ENCODE measurements around the gene MESP2.

Gene MESP2

DNA sequence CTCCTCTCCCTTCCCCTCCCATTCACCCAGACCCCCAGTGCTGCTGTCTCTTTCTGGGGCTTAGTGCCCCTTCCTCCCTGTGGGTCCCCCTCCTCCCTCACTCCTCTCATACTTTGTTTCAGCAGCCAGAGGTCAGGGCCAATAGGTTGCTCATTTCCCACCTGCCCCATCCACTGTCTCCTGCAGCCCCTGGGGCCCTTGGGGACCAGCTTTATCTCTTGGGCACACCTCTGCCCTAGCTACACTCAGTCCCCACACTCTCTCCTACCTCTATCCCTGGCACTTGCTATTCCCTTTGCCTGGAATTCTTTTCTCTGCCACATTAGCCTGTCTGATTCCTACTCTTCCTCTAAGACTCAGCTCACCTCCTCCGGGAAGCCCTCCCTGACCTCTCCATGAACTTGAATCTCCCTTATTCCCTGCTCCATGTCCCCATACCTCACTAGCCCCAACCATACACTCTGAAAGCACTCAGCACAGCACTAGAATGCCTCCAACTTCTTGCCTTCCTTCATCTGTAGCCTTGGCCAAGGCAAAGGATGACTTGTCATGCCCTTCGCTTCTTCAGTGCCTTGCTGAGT lies 23.9 kb downstream of the MESP2 start:
- TF ChIP-seq, protein P1, sequence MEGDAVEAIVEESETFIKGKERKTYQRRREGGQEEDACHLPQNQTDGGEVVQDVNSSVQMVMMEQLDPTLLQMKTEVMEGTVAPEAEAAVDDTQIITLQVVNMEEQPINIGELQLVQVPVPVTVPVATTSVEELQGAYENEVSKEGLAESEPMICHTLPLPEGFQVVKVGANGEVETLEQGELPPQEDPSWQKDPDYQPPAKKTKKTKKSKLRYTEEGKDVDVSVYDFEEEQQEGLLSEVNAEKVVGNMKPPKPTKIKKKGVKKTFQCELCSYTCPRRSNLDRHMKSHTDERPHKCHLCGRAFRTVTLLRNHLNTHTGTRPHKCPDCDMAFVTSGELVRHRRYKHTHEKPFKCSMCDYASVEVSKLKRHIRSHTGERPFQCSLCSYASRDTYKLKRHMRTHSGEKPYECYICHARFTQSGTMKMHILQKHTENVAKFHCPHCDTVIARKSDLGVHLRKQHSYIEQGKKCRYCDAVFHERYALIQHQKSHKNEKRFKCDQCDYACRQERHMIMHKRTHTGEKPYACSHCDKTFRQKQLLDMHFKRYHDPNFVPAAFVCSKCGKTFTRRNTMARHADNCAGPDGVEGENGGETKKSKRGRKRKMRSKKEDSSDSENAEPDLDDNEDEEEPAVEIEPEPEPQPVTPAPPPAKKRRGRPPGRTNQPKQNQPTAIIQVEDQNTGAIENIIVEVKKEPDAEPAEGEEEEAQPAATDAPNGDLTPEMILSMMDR (conservative IDR thresholded peaks at IDR 0.05), result no peak

DNA sequence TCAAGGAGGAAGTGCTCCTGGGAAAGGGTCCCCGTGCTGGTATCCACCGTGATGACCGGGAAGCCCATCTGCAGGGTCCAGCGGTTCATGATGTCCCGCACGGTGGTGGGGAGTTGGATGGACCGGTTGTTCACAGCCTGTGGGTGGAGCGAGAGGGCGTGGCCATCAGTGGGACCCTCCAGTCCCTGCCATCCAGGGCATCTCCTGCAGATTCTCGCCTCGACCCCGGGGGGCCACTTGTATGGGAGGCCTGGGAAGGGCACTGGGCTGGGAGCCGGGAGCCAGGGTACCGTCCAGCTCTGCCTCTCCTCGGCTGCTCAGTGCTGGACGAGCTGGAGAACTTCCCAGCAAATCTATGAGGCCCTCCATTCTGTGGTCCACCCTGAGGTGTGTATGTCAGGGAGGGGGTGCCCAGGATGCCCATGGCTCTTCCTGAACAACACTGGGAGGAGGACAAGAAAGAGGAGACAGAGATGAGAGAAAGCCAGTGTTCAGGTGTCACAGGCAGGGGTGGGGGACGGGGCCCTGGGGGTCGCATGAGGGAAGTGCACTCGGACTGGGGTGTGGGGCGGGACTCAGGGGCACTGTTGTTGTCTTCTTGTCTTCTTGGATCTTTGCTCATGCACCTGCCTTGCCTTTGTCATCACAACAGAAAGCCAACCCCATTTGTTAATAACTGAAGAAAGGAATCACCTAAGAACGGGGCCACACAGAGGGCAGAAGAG lies 25.5 kb downstream of the MESP2 start:
- H3K27ac ChIP-seq, result no peak overlapping the region
- TF ChIP-seq, protein P1 (conservative IDR thresholded peaks at IDR 0.05), result no peak

More for the DNA sequence above, 23.9 kb downstream of the MESP2 start:
- H3K27ac ChIP-seq, result no peak overlapping the region

DNA sequence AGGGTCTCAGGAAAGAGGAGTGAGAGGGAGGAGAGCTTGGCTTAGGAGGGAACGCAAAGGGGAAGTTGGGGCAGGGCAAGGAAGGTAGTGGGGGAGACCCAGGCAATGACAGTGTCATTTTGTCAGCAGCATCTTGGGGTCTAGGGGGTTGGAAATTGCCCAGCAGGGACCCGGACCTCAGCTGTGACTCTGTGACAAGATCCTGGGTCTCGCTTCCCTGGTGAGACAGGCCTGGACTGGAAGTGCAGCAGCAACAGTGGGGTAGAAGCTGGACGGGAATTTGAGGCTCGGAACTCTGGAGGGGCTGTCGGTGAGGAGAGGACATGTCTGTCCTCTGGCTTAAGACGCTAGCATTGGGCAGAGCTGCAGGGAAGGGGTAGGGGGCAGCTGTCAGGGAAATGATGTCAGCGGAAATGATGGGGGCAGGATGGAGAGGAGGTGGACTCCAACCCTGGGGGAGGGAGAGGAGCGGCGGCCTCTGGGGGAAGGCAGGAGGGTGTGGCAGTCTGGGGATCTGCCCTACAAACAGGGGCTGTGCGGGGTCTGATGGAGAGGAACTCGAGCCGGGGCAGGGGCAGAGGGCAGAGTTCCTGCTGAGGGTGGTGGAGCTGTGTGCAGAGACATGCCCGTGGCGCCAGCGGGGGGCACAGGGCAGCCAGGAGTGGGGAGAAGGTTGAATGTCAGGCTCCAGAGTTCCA lies 26.2 kb downstream of the MESP2 start:
- H3K27ac ChIP-seq, result no peak overlapping the region
- TF ChIP-seq, protein P1 (conservative IDR thresholded peaks at IDR 0.05), result no peak

DNA sequence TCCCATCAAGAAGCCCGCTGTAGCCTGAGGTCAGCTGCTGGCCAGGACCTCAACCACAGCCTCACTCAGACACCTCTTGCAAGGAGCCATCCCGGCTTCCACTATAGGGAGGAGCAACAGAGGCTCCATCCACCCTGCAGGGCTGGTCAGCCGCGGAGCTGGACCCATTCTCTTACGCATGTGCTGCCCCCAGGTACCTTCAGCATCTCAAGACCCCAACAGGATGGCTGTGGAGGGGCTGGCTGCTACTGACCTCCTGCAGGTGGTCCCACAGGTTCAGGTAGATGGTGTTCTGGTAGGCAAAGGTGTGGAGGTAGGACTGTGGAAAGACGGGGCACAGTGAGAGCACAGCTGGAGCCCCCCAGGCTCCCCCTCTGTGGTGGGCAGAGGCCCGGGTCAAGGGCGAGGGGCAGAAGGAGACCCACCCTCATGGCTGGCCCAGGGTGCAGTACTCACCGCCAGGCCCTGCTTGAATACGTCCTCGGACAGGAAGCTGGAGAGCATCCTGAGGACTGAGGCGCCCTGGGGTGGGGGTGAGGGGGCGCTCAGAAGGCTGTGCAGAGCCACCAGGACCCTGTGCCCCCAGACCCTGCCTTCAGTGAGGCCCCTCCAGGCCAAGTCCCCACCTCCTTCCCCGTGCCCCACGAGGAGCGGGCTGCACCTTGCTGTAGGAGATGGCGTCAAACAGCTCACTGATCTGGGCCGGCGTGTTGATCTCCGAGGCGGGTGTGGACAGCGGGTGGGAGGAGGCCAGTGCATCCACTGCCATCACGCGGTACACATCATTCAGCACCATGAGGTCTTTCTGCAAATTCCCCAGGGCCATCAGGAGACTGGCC lies 27.1 kb downstream of the MESP2 start:
- H3K27ac ChIP-seq, result no peak overlapping the region
- TF ChIP-seq, protein P1 (conservative IDR thresholded peaks at IDR 0.05), result no peak

DNA sequence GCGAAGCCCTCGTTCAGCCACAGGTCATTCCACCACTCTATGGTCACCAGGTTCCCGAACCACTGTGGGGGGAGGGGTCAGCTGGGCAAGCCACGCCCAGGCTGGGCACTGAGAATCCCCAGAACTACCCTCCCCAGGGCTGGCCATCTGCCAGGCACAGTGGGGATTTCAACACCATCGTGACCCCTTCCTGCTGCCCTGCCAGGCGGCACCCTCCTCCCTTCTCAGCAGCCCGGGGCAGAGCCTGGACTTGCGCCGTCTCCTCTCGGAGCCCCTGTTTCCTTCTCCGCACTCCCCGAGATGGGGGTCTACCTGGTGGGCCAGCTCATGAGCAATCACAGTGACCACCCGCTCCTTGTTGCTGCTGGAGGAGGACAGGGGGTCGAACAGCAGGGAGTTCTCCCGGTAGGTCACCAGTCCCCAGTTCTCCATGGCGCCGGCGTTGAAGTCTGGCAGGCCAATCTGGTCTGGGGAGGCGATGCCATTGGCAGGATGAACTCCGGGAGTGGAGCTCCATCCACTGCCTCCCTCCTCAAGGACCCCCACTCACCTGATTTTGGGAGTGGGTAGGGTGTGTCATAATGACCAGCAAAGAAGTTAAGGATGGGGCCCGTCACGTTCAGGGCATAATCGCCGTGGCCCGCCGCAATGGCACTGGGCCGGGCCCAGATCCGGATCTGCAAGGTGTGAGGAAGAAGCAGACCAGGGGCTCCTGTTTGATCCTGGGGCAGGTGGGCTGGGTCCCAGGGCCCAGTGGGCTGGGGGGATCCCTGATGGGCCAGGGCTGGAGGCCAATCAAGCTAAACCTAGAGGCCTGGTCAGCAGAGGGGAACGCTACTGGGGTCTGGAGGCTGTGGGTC lies 28.0 kb downstream of the MESP2 start:
- TF ChIP-seq, protein P1 (conservative IDR thresholded peaks at IDR 0.05), result no peak
- no peak overlapping the region for H3K27ac ChIP-seq

DNA sequence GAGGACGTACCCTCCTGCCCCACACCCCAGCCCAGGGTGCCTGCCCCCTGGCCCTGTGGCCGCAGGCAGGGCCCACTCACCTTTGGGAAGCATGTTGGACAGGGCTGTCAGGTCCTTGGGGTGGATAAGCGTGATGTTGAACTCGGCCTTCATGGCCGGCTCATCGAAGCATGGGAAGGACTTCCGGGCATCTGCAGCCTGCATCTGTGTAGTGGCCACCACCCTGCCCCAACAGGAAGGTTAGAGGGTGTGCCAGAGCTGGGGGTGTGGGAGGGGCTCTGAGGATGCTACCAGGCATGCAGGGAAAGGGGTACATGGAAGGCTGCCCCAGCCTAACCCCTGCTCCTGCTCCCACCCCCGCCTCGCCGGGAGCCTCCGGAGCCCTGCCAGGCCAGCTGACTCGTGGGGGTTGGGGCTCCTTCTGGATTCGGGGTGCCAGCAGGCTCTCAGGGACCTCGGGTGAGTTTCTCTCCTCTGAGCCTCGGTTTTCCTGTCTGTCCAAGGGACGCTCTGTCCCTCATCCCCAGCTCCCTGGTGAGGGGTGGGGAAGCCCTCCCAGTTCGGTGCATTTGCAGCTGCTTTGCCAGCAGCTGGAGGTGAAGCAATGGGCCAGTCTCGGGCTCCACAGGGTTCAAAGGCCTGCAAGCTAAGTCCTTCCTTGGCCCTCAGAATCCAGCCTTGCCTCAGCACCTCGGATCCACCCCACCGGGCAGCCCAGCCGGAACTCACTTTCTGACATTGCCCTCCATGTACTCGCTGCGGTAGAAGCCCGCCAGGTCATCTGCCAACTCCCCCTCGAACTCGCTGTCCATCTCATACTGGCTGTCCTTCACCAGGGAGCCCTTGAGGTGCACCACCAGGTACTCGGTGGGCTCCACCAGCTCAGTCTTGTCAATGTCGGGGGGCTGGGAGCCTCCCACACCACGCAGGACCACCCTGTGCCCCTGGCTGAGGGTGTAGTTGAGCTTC lies 29.4 kb downstream of the MESP2 start:
- peak overlapping the region; percentile 98; the same call in 1 of the 2 replicates for H3K27ac ChIP-seq
- TF ChIP-seq, protein P1 (conservative IDR thresholded peaks at IDR 0.05), result no peak
